ENCODE results near the gene CAMK2G.
A peak's percentile ranks its signal among the peaks of the same experiment; 100 is the strongest.

GRCh38 chr10:73802276-73802991, 71.9 kb downstream of the CAMK2G start:
- TF ChIP-seq CTCF (IDR thresholded peaks at IDR 0.05 in 4 of 5, conservative IDR thresholded peaks at IDR 0.05 in 1 of 5) (peak in 1 of 5 experiments; percentile 13), POLR2A (IDR thresholded peaks at IDR 0.05) (no peak)
